C4-2B (cell line): ENCODE measurements around the gene AURKAIP1.

ENCODE experiments used
- H3K27ac ChIP-seq: fragments of 450-650 bp; 2 replicates; pipeline ENCODE4 v1.5.1; 2017
- CTCF ChIP-seq: fragments of 450-650 bp; conservative IDR thresholded peaks from 2 replicates; pipeline ENCODE4 v1.5.1; 2017; ENCODE audit warnings: mild to moderate bottlenecking
- ZFX ChIP-seq: fragments of 450-650 bp; IDR thresholded peaks from 2 replicates; pipeline ENCODE4 v1.6.1; 2017

The AURKAIP1 gene

GRCh38 chr1:1344655-1345361 is 30.2 kb downstream of the AURKAIP1 start:
- TF ChIP-seq ZFX: no peak
- TF ChIP-seq CTCF: peak; percentile 92
- H3K27ac ChIP-seq: peak overlapping the region; percentile 99

- TF ChIP-seq CTCF: no peak
- peak; percentile 76; the same call in 1 of the 2 replicates for TF ChIP-seq ZFX
- peak overlapping the region; percentile 99 for H3K27ac ChIP-seq
These were observed 31.1 kb downstream of the AURKAIP1 start for GRCh38 chr1:1343811-1344421.

GRCh38 chr1:1342584-1343115 is 32.4 kb downstream of the AURKAIP1 start:
- H3K27ac ChIP-seq: peak overlapping the region; percentile 99
- no peak for TF ChIP-seq ZFX
- TF ChIP-seq CTCF: no peak

- TF ChIP-seq CTCF: no peak
- TF ChIP-seq ZFX: no peak
- no peak overlapping the region for H3K27ac ChIP-seq
These were observed 32.9 kb downstream of the AURKAIP1 start for GRCh38 chr1:1342061-1342562.

GRCh38 chr1:1341549-1342021 is 33.4 kb downstream of the AURKAIP1 start:
- H3K27ac ChIP-seq: no peak overlapping the region
- no peak for TF ChIP-seq CTCF
- no peak for TF ChIP-seq ZFX

GRCh38 chr1:1340791-1341548 is 34.0 kb downstream of the AURKAIP1 start:
- TF ChIP-seq ZFX (no peak), CTCF (no peak)
- no peak overlapping the region for H3K27ac ChIP-seq
